Measurements from ENCODE around the gene TNIP1. TPM values are rescaled to one million over a fixed set of nuclear protein-coding genes. Genes with fewer than 3 reads are reported as not detected.

The TNIP1 gene
- polyA plus RNA-seq, 2 of the 4 experiments (the other 2 are of a cell fraction), result 48.4 to 53.4 TPM

DNA sequence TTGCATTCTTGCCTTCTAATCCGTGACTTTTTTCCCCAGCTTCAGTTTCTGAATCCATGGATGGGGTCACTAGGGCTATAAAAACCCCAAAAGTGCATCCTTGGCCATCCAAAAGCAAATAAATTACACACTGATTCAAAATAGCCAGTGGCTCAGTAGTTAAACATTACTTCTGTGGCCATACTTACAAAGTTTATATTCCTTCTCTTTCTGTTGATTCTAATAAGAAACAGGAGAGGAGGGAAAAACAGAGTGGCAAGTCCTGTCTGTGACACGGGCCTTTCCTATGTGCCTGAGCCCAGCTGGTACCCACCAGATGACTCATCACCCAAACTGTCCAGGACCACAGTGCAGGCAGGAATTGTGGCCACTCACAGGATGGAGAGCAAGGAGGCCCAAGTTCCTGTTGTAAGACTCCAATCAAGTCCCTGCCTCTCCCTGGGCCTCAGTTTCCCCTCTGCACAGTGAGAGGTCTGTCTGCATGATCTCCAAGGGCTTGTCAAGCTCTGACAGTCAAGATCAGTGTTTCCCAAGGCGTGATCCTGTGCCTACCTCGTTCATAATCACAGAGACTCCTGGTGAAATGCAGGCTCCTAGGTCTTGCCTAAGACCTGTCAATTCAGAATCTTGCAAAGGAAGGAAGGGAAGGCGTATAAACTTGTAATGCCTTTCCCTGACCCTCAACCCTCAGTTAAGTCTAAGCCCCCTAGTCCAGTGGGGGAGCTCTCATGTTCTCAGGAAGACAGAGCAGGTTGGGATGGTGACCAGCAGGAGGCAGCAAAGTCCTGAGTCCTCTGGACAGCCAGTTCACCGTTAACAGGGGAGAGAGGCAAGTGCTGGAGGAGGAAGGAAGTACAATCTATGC lies 29.5 kb downstream of the TNIP1 start (continued):
- TF ChIP-seq, protein P1, sequence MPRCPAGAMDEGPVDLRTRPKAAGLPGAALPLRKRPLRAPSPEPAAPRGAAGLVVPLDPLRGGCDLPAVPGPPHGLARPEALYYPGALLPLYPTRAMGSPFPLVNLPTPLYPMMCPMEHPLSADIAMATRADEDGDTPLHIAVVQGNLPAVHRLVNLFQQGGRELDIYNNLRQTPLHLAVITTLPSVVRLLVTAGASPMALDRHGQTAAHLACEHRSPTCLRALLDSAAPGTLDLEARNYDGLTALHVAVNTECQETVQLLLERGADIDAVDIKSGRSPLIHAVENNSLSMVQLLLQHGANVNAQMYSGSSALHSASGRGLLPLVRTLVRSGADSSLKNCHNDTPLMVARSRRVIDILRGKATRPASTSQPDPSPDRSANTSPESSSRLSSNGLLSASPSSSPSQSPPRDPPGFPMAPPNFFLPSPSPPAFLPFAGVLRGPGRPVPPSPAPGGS (IDR thresholded peaks at IDR 0.05), result no peak
- TF ChIP-seq HMGXB4 (CRISPR knock-in tag; IDR thresholded peaks at IDR 0.05; ENCODE audit: borderline replicate concordance), result no peak
- TF ChIP-seq NR3C1 (IDR thresholded peaks at IDR 0.05), result no peak
- TF ChIP-seq KDM1A (IDR thresholded peaks at IDR 0.05; ENCODE audit: low read depth), result no peak
- TF ChIP-seq ZC3H11A (IDR thresholded peaks at IDR 0.05), result no peak
- TF ChIP-seq RAD21 (conservative IDR thresholded peaks at IDR 0.05 in 1 of 2, IDR thresholded peaks at IDR 0.05 in 1 of 2), result peak; percentile 93 to 97
- TF ChIP-seq HEYL (CRISPR knock-in tag; IDR thresholded peaks at IDR 0.05), result no peak
- TF ChIP-seq CHD2 (IDR thresholded peaks at IDR 0.05; ENCODE audit: low read length, partially characterized antibody), result no peak
- TF ChIP-seq, protein P2, sequence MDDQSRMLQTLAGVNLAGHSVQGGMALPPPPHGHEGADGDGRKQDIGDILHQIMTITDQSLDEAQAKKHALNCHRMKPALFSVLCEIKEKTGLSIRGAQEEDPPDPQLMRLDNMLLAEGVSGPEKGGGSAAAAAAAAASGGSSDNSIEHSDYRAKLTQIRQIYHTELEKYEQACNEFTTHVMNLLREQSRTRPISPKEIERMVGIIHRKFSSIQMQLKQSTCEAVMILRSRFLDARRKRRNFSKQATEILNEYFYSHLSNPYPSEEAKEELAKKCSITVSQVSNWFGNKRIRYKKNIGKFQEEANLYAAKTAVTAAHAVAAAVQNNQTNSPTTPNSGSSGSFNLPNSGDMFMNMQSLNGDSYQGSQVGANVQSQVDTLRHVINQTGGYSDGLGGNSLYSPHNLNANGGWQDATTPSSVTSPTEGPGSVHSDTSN (IDR thresholded peaks at IDR 0.05), result no peak

- ChIA-PET POLR2A (interaction anchor here (1.1 kb wide), 1 partner anchor 204 kb away, joined by 7 read pairs; no protein-coding TSS in a partner anchor), CTCF (interaction anchor here (0.7 to 13.9 kb wide), 29 partner anchors 10 to 399 kb away, joined by 3 to 704 read pairs (median 4); partner anchors contain the start of genes ANXA6, GM2A, SLC36A1 and TNIP1)
- DNase-seq (ENCODE audit: low read depth in 1 of 2, low spot score in 1 of 2) (peak in 1 of 2 experiments; percentile 43), FAIRE-seq (no peak), ATAC-seq (peak; percentile 44 to 53; a peak in 4 of 6 replicates)
- WGBS (ENCODE audit: missing lambda C conversion rate), result 63% methylated on average over 7 of the region's 7 CpGs
- Histone ChIP-seq H3K4me1 (peaks cover 12% of the 10 kb centered on the region), H3K27ac (no peak overlapping the region), H3K4me3 (no peak overlapping the region), H3K9me3 (no peaks in the 10 kb centered on the region), H3K4me2 (no peak overlapping the region)
- TF ChIP-seq, protein P3, sequence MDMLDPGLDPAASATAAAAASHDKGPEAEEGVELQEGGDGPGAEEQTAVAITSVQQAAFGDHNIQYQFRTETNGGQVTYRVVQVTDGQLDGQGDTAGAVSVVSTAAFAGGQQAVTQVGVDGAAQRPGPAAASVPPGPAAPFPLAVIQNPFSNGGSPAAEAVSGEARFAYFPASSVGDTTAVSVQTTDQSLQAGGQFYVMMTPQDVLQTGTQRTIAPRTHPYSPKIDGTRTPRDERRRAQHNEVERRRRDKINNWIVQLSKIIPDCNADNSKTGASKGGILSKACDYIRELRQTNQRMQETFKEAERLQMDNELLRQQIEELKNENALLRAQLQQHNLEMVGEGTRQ (IDR thresholded peaks at IDR 0.05), result no peak
- no peak for TF ChIP-seq HOXB13 (CRISPR knock-in tag; IDR thresholded peaks at IDR 0.05; ENCODE audit: low read depth)
- peak; percentile 52; the same call in 2 of the 3 replicates for TF ChIP-seq SMC3 (IDR thresholded peaks at IDR 0.05)
- no peak for TF ChIP-seq EHMT2 (IDR thresholded peaks at IDR 0.05; ENCODE audit: low read depth)
- no peak for TF ChIP-seq CEBPB (IDR thresholded peaks at IDR 0.05)
- no peak for TF ChIP-seq ATOH8 (CRISPR knock-in tag; IDR thresholded peaks at IDR 0.05; ENCODE audit: low read depth)
- no peak for TF ChIP-seq POLR2AphosphoS2 (conservative IDR thresholded peaks at IDR 0.05; ENCODE audit: low read length)
- no peak for TF ChIP-seq RNF2 (IDR thresholded peaks at IDR 0.05; ENCODE audit: borderline replicate concordance, low read depth)
- TF ChIP-seq, protein P4, sequence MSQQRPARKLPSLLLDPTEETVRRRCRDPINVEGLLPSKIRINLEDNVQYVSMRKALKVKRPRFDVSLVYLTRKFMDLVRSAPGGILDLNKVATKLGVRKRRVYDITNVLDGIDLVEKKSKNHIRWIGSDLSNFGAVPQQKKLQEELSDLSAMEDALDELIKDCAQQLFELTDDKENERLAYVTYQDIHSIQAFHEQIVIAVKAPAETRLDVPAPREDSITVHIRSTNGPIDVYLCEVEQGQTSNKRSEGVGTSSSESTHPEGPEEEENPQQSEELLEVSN (IDR thresholded peaks at IDR 0.05; ENCODE audit: borderline replicate concordance, low read depth), result no peak
- TF ChIP-seq FOXS1 (CRISPR knock-in tag; IDR thresholded peaks at IDR 0.05), result no peak
- no peak for TF ChIP-seq ZNF302 (CRISPR knock-in tag; IDR thresholded peaks at IDR 0.05)
- no peak for TF ChIP-seq CBX2 (IDR thresholded peaks at IDR 0.05; ENCODE audit: borderline replicate concordance, low read depth)
- TF ChIP-seq FOSB (CRISPR knock-in tag; IDR thresholded peaks at IDR 0.05), result no peak
- TF ChIP-seq NFE2L2 (conservative IDR thresholded peaks at IDR 0.05; ENCODE audit: low read length), result no peak
- TF ChIP-seq GATA3 (IDR thresholded peaks at IDR 0.05; ENCODE audit: borderline replicate concordance), result no peak
- no peak for TF ChIP-seq BHLHE40 (IDR thresholded peaks at IDR 0.05; ENCODE audit: low read depth, low read length)
- TF ChIP-seq CHD2 (IDR thresholded peaks at IDR 0.05; ENCODE audit: low read length, partially characterized antibody), result no peak
- TF ChIP-seq, protein P5, sequence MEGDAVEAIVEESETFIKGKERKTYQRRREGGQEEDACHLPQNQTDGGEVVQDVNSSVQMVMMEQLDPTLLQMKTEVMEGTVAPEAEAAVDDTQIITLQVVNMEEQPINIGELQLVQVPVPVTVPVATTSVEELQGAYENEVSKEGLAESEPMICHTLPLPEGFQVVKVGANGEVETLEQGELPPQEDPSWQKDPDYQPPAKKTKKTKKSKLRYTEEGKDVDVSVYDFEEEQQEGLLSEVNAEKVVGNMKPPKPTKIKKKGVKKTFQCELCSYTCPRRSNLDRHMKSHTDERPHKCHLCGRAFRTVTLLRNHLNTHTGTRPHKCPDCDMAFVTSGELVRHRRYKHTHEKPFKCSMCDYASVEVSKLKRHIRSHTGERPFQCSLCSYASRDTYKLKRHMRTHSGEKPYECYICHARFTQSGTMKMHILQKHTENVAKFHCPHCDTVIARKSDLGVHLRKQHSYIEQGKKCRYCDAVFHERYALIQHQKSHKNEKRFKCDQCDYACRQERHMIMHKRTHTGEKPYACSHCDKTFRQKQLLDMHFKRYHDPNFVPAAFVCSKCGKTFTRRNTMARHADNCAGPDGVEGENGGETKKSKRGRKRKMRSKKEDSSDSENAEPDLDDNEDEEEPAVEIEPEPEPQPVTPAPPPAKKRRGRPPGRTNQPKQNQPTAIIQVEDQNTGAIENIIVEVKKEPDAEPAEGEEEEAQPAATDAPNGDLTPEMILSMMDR (IDR thresholded peaks at IDR 0.05), result peak; percentile 41; the same call in 2 of the 3 replicates
- no peak for TF ChIP-seq HOXA7 (CRISPR knock-in tag; IDR thresholded peaks at IDR 0.05)
- TF ChIP-seq RFX5 (IDR thresholded peaks at IDR 0.05), result no peak
- TF ChIP-seq RAD21 (conservative IDR thresholded peaks at IDR 0.05 in 1 of 2, IDR thresholded peaks at IDR 0.05 in 1 of 2), result peak; percentile 42 to 50
Measured at GRCh38 chr5:151048526-151048925, 32.3 kb downstream of the TNIP1 start.

All from A549 (cell line).